Suprapubic skin (tissue), 3 donors: Measurements from ENCODE around the gene KLK2.

ENCODE experiments used
- POLR2AphosphoS5 ChIP-seq, 3 donors: sonication (generic); formaldehyde crosslinking; IDR thresholded peaks; one replicate each; pipeline ENCODE4 v1.6.1; 2017; ENCODE audit warnings: antibody characterized with exemption in 3 of 3
- TF ChIP-seq, protein P1 (sequence below), 2 donors: fragments of 200-600 bp in 1 of 2; fragments of 450-650 bp in 1 of 2; sonication (generic) in 1 of 2; IDR thresholded peaks; one replicate each; pipeline ENCODE4 v1.5.1; 2016 to 2019; ENCODE audit warnings: antibody characterized with exemption in 2 of 2, mild to moderate bottlenecking in 1 of 2, moderate library complexity in 1 of 2

DNA sequence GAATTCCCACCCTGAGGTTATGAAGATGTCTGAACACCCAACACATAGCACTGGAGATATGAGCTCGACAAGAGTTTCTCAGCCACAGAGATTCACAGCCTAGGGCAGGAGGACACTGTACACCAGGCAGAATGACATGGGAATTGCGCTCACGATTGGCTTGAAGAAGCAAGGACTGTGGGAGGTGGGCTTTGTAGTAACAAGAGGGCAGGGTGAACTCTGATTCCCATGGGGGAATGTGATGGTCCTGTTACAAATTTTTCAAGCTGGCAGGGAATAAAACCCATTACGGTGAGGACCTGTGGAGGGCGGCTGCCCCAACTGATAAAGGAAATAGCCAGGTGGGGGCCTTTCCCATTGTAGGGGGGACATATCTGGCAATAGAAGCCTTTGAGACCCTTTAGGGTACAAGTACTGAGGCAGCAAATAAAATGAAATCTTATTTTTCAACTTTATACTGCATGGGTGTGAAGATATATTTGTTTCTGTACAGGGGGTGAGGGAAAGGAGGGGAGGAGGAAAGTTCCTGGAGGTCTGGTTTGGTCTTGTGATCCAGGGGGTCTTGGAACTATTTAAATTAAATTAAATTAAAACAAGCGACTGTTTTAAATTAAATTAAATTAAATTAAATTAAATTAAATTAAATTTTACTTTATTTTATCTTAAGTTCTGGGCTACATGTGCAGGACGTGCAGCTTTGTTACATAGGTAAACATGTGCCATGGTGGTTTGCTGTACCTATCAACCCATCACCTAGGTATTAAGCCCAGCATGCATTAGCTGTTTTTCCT, 11.5 kb upstream of the KLK2 start:
- no peak for TF ChIP-seq POLR2AphosphoS5 (IDR thresholded peaks at IDR 0.05)
- TF ChIP-seq, protein P1, sequence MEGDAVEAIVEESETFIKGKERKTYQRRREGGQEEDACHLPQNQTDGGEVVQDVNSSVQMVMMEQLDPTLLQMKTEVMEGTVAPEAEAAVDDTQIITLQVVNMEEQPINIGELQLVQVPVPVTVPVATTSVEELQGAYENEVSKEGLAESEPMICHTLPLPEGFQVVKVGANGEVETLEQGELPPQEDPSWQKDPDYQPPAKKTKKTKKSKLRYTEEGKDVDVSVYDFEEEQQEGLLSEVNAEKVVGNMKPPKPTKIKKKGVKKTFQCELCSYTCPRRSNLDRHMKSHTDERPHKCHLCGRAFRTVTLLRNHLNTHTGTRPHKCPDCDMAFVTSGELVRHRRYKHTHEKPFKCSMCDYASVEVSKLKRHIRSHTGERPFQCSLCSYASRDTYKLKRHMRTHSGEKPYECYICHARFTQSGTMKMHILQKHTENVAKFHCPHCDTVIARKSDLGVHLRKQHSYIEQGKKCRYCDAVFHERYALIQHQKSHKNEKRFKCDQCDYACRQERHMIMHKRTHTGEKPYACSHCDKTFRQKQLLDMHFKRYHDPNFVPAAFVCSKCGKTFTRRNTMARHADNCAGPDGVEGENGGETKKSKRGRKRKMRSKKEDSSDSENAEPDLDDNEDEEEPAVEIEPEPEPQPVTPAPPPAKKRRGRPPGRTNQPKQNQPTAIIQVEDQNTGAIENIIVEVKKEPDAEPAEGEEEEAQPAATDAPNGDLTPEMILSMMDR (IDR thresholded peaks at IDR 0.05), result no peak
